Activated CD8-positive, alpha-beta memory T cell treated with anti-CD3 and anti-CD28 coated beads for 24 hours (primary cell): ENCODE results near the gene MRPL54.

Source experiments
- DNase-seq: peaks from one replicate; pipeline ENCODE4 v3.0.0-alpha.2; 2020

MRPL54 gene

GRCh38 chr19:3770136-3770999 is 7.9 kb downstream of the MRPL54 start:
- no peak for DNase-seq

- DNase-seq: no peak
Observed at GRCh38 chr19:3771000-3771905, 8.8 kb downstream of the MRPL54 start.

- no peak for DNase-seq
Observed at GRCh38 chr19:3771906-3772455, 9.5 kb downstream of the MRPL54 start, which contains the start of gene RAX2. Gene RAX2 (minus strand): TSS chr19:3772228. CDS start chr19:3771742, 486 bp downstream.

- DNase-seq: no peak
Observed at GRCh38 chr19:3773814-3774515, 11.5 kb downstream of the MRPL54 start.

GRCh38 chr19:3774621-3775373 is 12.3 kb downstream of the MRPL54 start:
- DNase-seq: no peak

GRCh38 chr19:3775374-3775711 is 12.9 kb downstream of the MRPL54 start:
- no peak for DNase-seq

GRCh38 chr19:3775831-3776230 is 13.3 kb downstream of the MRPL54 start:
- DNase-seq: no peak

- no peak for DNase-seq
Observed at GRCh38 chr19:3776479-3777040, 14.1 kb downstream of the MRPL54 start.

GRCh38 chr19:3778104-3778867 is 15.8 kb downstream of the MRPL54 start:
- DNase-seq: no peak

- no peak for DNase-seq
Observed at GRCh38 chr19:3778899-3779723, 16.6 kb downstream of the MRPL54 start.

- DNase-seq: no peak
Observed at GRCh38 chr19:3780786-3781304, 18.4 kb downstream of the MRPL54 start.

- no peak for DNase-seq
Observed at GRCh38 chr19:3781603-3782002, 19.1 kb downstream of the MRPL54 start.

- no peak for DNase-seq
Observed at GRCh38 chr19:3782330-3782729, 19.8 kb downstream of the MRPL54 start.

GRCh38 chr19:3782903-3783302 is 20.4 kb downstream of the MRPL54 start:
- no peak for DNase-seq

- DNase-seq: peak; percentile 75
Observed at GRCh38 chr19:3783660-3784584, 21.4 kb downstream of the MRPL54 start.

GRCh38 chr19:3784607-3785450 is 22.3 kb downstream of the MRPL54 start:
- peak; percentile 67 for DNase-seq

GRCh38 chr19:3785451-3785937 is 23.0 kb downstream of the MRPL54 start:
- DNase-seq: peak; percentile 80
